Measurements from ENCODE around the gene PYGB.

PYGB gene

DNA sequence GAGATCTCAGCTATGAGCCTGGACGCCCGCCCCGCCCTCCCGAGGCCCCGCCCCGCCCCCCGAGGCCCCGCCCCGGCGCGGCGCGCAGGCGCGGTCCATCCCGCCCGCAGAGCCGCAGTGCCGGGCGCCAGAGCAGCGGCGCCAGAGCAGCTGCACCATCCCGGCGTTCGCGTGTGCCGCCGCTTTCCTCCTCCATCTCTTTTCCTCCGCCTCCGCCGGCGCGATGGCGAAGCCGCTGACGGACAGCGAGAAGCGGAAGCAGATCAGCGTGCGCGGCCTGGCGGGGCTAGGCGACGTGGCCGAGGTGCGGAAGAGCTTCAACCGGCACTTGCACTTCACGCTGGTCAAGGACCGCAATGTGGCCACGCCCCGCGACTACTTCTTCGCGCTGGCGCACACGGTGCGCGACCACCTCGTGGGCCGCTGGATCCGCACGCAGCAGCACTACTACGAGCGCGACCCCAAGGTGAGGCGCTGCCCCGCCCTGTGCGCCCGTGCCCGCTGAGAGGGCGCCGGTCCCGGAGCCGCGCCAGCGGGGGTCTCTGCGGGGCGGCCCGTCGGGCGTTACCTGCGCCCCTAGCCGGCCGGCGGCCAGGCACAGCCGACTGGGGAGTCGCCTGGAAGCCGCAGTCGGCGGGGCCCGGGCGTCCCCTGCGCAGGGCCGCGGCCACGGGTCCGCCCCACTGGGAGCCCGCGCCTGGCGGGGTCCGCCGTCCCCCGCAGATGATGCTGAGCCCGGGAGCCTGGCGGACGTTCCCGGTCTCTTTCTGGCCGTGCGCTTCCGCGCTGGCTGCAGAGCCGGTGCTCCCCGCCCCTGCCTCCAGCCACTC, at the start of gene PYGB:
PYGB (plus strand) TSS at position 130 of the 830 bp plus-strand sequence; CDS start at position 224, 94 bp downstream.
- intact Hi-C loops (cut with micrococcal nuclease) = loop anchor here (1.0 to 5.0 kb wide), 4 partner anchors 52 to 449 kb away; partner anchors contain the start of genes ABHD12, APMAP and ZNF337
- Mint-ChIP-seq H3K9me3 (peaks cover 8% of the 10 kb centered on the region), H3K27me3 (peaks cover 6% of the 10 kb centered on the region), H3K36me3 (ENCODE audit: low read depth) (peaks cover 35% of the 10 kb centered on the region), H3K27ac (peak within 1 kb of the TSS; percentile 82), H3K4me1 (ENCODE audit: low read depth) (peaks cover 59% of the 10 kb centered on the region), H3K4me3 (peak within 1 kb of the TSS; percentile 91)

DNA sequence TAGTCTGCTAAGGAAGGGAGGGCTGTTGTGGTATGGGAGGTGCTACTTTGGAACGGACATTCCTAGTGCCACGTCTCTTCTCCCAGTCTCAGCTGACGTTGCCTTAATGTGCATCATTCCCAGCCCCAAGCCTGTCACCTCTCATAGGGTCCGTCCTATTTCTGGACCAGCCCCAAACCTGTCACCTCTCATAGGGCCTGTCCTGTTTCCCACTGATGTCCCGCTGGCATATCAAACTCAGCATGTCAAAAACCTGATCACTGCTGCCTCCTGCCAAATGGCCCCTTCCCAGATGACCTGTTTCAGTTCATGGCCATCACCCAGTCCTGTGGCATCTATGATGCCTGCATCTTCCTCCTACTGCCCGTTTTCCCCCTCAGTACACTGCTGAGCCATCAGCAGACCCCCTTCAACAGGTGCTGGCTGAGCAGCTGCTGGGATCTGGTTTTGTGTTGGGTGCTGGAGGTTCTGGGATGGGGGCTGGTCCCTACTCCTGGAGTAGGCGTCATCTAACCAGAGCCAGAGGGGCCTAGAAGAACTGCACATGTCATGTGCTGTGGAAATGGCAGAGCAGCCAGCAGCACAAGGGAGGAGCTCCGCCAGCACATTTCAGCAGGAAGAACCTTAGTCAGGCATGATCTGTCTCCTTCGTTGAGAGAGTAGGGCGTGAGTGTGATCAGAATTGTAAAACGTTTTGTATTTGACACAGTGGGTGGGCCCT, 49.1 kb upstream of the PYGB start:
- H3K4me3 Mint-ChIP-seq = no peak overlapping the region
- H3K36me3 Mint-ChIP-seq (ENCODE audit: low read depth) = peaks cover 58% of the 10 kb centered on the region
- intact Hi-C loops (cut with micrococcal nuclease) = loop anchor here (5.0 kb wide), 1 partner anchor 207 kb away; the partner anchor contains the start of gene APMAP
- peak overlapping the region; percentile 58 for H3K27ac Mint-ChIP-seq
- H3K4me1 Mint-ChIP-seq (ENCODE audit: low read depth) = peaks cover 76% of the 10 kb centered on the region
- no peaks in the 10 kb centered on the region for H3K9me3 Mint-ChIP-seq
- no peaks in the 10 kb centered on the region for H3K27me3 Mint-ChIP-seq

DNA sequence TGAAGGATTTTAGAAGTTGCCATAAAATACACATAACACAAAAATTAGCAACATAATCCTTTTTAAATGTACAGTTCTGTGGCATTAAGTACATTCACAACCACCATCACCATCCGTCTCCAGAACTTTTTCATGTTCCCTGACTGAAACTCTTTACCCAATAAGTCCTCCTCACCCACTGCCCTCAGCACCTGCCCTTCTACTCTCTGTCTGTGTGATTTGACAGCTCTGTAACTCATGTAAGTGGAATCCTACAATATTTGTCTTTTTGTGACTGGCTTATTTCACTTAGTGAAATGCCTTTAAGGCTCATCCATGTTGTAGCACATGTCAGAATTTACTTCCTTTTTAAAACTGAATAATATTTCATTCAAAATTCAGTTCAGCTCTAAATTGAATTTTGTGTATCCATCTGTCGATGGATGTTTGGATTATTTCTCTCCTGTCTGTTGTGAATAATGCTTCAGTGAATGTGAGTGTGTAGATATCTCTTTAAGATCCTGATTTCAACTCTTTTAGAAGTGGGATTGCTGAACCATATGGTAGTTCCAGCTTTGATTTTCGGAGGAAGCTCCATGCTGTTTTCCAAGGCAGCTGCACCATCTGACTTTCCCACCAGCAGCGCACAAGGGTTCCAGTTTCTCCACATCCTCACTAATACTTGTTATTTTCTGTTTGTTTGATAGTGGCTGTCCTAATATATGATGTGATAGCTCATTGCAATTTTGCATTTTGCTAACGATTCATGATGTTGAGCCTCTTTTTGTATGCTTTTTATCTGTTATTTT, 48.2 kb upstream of the PYGB start:
- peaks cover 58% of the 10 kb centered on the region for H3K36me3 Mint-ChIP-seq (ENCODE audit: low read depth)
- H3K4me3 Mint-ChIP-seq = no peak overlapping the region
- H3K9me3 Mint-ChIP-seq = no peaks in the 10 kb centered on the region
- no peaks in the 10 kb centered on the region for H3K27me3 Mint-ChIP-seq
- intact Hi-C loops (cut with micrococcal nuclease) = loop anchor here (5.0 to 10.0 kb wide), 4 partner anchors 115 to 423 kb away; partner anchors contain the start of genes APMAP and NANP
- H3K27ac Mint-ChIP-seq = peak overlapping the region; percentile 58
- H3K4me1 Mint-ChIP-seq (ENCODE audit: low read depth) = peaks cover 83% of the 10 kb centered on the region

DNA sequence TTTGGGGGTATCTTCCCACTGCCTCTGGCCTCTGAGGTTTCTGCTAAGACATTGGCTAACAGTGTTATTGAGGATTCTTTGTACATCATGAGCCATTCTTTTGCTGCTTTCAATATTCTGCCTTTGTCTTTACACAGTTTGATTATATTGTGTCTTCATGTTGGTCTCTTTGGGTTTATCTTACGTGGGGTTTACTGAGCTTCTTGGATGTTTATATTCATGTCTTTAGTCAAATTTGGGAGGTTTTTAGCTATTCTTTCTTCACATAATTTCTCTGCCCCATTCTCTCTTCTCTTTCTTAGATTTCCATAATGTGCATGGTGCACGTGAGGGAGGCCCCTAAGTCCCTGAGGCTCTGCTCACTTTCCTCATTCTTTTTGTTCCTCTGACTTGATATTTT, 44.8 kb upstream of the PYGB start:
- Mint-ChIP-seq H3K27ac (peak overlapping the region; percentile 95), H3K36me3 (ENCODE audit: low read depth) (peaks cover 70% of the 10 kb centered on the region), H3K27me3 (no peaks in the 10 kb centered on the region), H3K9me3 (no peaks in the 10 kb centered on the region), H3K4me1 (ENCODE audit: low read depth) (peaks cover 87% of the 10 kb centered on the region), H3K4me3 (peak overlapping the region; percentile 47)
- intact Hi-C loops (cut with micrococcal nuclease) = loop anchor here (5.0 to 10.0 kb wide), 3 partner anchors 112 to 419 kb away; partner anchors contain the start of gene NANP

DNA sequence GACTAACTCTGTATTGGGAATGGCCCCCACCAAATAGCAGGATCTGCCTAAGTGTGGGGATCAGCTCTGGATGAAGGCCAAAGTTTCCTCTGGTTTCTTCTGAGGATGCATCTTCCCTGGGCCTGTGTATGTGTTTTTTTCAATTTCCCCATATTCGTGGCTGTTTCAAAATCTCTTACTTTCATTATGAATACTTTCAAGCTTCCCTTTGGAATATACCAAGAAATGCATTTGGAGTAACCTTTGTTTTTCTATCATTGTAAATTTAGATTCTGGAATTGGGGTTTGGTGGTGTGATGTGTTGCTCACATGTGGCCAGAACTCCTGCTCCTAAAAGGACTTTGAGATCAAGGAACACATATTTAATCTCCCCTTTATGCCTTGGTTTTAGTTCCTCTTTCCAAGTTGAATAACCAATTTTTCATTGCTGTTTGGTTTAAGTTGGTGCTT, 44.0 kb upstream of the PYGB start:
- Mint-ChIP-seq H3K4me1 (ENCODE audit: low read depth) (peaks cover 82% of the 10 kb centered on the region), H3K27me3 (no peaks in the 10 kb centered on the region), H3K9me3 (no peaks in the 10 kb centered on the region), H3K36me3 (ENCODE audit: low read depth) (peaks cover 66% of the 10 kb centered on the region), H3K27ac (peak overlapping the region; percentile 95), H3K4me3 (peak overlapping the region; percentile 47)
- intact Hi-C loops (cut with micrococcal nuclease) = loop anchor here (5.0 to 10.0 kb wide), 3 partner anchors 111 to 418 kb away; partner anchors contain the start of gene NANP

DNA sequence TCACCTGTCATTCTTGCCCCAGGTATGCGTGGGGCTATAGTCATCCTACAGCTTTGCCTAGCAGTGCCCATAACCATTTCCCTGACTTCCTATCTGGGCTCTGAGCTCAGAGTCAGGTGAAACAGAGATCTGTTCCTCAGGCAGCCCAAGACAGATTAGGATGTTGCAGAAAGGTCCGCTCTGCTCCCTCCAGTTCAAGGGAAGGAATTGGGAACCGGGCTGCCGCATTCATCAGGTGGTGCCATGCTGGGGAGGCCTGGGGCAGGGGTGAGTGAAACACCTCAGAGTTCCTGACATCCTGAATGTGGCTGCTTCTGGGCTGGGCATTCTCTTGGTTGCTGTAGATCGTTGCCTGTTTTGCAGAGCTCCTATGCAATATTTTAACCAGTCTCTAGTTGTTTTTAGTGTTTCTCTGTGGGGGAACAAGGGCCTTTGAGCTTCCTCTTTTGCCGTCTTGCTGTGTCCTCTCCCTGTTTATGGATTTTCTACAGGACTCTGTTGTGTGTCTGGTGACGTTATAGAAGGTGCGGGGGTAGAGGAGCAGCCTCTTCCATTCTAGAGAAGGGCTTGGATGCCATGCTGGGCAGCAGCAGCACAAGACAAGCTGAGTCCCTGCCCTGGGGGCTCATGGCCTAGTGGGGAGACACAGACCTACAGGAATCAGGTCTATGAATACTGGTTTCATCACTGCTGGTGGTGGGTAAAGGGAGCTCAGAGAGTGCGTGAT, 43.2 kb upstream of the PYGB start:
- H3K9me3 Mint-ChIP-seq = no peaks in the 10 kb centered on the region
- H3K27me3 Mint-ChIP-seq = no peaks in the 10 kb centered on the region
- intact Hi-C loops (cut with micrococcal nuclease) = loop anchor here (5.0 to 10.0 kb wide), 3 partner anchors 110 to 418 kb away; partner anchors contain the start of gene NANP

DNA sequence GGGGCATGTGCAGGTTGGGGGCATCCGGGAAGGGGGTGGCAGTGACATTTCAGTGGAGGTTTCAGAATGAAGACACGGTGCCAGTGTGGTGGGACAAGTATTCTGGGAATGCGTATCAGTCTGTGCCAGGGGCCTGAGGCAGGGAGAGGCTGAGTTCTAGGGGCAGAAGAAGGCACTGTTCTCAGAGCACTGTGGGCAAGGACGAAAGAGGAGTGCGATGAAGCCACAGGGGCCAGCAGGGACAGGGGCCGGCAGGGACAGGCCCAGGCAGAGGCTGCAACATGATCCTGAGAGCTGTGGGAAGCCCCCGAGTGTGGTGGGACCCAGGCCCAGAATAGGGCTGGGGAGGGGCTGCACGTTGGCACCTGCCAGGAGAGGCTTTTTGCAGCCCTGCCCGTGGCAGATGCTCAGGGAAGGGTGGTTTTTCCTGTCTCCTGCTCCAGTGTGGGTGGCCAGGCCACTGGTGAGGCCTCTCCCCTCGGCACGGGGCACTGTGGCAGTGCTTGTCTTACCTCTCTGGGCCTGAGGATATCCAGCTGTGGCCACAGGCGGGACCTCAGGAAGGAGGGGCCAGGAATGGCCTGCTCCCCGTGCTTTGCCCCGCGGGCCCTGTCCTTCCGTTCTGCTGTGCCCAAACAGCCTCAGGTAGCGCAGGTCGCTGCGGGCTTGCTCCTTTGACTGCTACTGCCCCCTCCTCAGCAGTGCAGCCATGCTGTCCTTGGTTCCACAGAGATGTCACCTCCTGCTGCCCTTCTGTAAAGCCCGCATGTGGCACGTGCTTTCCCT, 42.4 kb upstream of the PYGB start:
- Mint-ChIP-seq H3K4me1 (ENCODE audit: low read depth) (peaks cover 66% of the 10 kb centered on the region), H3K36me3 (ENCODE audit: low read depth) (peaks cover 67% of the 10 kb centered on the region), H3K27ac (peak overlapping the region; percentile 95), H3K27me3 (no peaks in the 10 kb centered on the region), H3K9me3 (no peaks in the 10 kb centered on the region), H3K4me3 (peak overlapping the region; percentile 68)
- intact Hi-C loops (cut with micrococcal nuclease) = loop anchor here (10.0 kb wide), 1 partner anchor 109 kb away; no protein-coding TSS in a partner anchor

More for the DNA sequence above, 43.2 kb upstream of the PYGB start:
- peaks cover 74% of the 10 kb centered on the region for H3K4me1 Mint-ChIP-seq (ENCODE audit: low read depth)
- peaks cover 62% of the 10 kb centered on the region for H3K36me3 Mint-ChIP-seq (ENCODE audit: low read depth)
- peak overlapping the region; percentile 95 for H3K27ac Mint-ChIP-seq
- H3K4me3 Mint-ChIP-seq = peak overlapping the region; percentile 68

DNA sequence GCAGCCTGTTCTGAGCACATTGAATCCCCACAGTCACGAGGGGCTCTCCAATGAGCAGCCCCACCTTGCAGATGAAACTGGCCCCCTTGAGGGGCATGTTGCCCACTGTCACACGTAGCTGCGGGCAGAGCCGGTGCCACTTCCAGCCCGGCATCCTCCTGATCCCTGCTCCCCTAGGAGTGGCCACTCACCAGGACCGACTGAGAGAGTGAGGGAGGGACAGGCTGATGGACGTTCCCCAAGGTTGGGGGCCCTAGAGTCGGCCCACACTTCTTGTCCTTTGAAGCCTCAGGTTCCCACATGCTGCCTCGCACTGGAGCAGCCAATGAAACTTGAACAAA, 41.9 kb upstream of the PYGB start:
- H3K9me3 Mint-ChIP-seq = no peaks in the 10 kb centered on the region
- no peak overlapping the region for H3K4me3 Mint-ChIP-seq
- intact Hi-C loops (cut with micrococcal nuclease) = loop anchor here (10.0 kb wide), 1 partner anchor 109 kb away; no protein-coding TSS in a partner anchor
- H3K27ac Mint-ChIP-seq = peak overlapping the region; percentile 95
- H3K27me3 Mint-ChIP-seq = no peaks in the 10 kb centered on the region
- H3K36me3 Mint-ChIP-seq (ENCODE audit: low read depth) = peaks cover 67% of the 10 kb centered on the region
- H3K4me1 Mint-ChIP-seq (ENCODE audit: low read depth) = peaks cover 61% of the 10 kb centered on the region

DNA sequence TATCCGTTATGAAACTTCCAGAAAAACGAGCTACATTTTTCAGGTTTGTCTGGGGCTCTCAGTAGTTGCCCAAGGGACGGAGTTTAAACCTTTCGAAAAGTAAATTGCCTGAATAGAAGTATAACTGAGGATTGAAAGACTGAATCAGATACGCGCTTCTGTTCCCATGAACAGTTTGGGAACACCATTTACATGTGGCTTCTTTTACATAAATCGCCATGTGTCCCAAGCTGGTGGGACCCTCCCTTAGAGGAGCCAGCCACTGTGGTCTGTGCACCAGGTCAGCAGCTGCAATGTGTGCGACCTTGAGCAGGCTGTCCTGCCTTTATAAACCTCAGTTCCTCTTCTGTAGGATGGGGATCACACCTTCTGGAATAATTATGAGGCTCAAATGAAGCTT, 41.3 kb upstream of the PYGB start:
- Mint-ChIP-seq H3K36me3 (ENCODE audit: low read depth) (peaks cover 67% of the 10 kb centered on the region), H3K9me3 (no peaks in the 10 kb centered on the region), H3K27me3 (no peaks in the 10 kb centered on the region), H3K4me1 (ENCODE audit: low read depth) (peaks cover 56% of the 10 kb centered on the region), H3K4me3 (no peak overlapping the region), H3K27ac (peak overlapping the region; percentile 95)
- intact Hi-C loops (cut with micrococcal nuclease) = loop anchor here (10.0 kb wide), 1 partner anchor 108 kb away; no protein-coding TSS in a partner anchor

DNA sequence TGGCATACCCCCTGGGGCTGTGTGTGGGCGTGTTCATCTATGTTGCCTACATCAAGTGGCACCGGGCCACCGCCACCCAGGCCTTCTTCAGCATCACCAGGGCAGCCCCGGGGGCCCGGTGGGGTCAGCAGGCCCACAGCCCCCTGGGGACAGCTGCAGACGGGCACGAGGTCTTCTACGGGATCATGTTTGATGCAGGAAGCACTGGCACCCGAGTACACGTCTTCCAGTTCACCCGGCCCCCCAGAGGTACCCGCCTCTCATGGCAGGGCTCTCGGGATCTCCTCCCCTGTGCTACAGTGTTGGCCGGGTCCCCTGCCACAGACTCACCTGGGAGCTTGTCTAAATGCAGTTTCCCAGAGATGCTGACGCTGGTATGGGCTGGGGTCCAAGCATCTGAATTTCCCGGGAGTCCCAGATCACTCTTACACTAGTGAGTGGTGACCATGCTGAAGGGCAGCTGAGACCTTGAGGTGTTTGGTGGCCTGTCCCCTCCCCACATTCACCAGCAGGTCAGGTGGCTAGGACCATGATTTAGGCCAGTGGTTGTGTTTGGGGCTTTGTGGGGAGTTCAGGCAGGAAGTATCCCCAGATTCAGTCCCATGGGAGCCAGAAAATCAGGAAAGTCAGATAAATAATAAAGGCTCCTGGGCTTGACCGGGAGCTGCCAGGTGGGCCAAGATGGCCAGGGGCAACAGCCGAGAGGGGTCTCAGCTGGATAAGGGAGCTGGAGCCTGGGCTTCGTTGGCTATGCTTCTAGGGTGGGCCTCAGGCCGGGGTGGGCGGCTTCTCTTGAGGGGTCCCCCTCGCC, 40.5 kb upstream of the PYGB start:
- intact Hi-C loops (cut with micrococcal nuclease) = loop anchor here (10.0 kb wide), 1 partner anchor 107 kb away; no protein-coding TSS in a partner anchor
- H3K27ac Mint-ChIP-seq = peak overlapping the region; percentile 95
- peaks cover 48% of the 10 kb centered on the region for H3K4me1 Mint-ChIP-seq (ENCODE audit: low read depth)

DNA sequence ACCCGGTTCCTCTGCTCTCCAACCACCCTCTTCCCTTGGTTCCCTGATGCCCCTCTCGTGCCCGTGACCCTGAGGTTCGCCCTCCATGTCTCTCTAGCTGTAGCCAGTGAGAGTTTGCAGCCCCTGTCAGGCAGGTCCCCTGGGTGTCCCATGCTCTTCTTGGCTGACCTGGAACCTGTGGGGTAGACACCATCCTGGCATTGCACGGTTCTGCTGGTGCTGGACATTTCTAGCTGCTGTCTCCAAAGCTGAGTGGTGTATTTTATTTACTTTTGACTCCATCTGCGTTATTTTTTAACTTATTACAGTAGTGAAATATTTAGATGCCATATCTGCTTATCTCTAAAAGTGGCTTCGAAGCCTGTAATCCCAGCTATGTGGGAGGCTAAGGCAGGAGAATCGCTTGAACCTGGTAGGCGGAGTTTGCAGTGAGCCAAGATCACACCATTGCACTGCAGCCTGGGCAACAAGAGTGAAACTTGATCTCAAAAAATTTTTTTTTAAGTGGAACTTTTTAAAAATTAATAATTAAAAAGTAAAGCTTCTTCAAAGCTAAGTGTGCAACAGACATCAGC, 39.8 kb upstream of the PYGB start:
- H3K4me1 Mint-ChIP-seq (ENCODE audit: low read depth) = peaks cover 41% of the 10 kb centered on the region
- no peak overlapping the region for H3K27ac Mint-ChIP-seq
- H3K27me3 Mint-ChIP-seq = no peaks in the 10 kb centered on the region
- intact Hi-C loops (cut with micrococcal nuclease) = loop anchor here (10.0 kb wide), 1 partner anchor 107 kb away; no protein-coding TSS in a partner anchor
- H3K4me3 Mint-ChIP-seq = no peak overlapping the region
- no peaks in the 10 kb centered on the region for H3K9me3 Mint-ChIP-seq
- H3K36me3 Mint-ChIP-seq (ENCODE audit: low read depth) = peaks cover 77% of the 10 kb centered on the region

More for the DNA sequence above, 40.5 kb upstream of the PYGB start:
- Mint-ChIP-seq H3K36me3 (ENCODE audit: low read depth) (peaks cover 72% of the 10 kb centered on the region), H3K27me3 (no peaks in the 10 kb centered on the region), H3K9me3 (no peaks in the 10 kb centered on the region), H3K4me3 (no peak overlapping the region)

All from dendritic cell treated with granulocyte-macrophage colony-stimulating factor and Interleukin-4, amounts not matched to agents 40 ng/mL and 50 ng/mL, for 4 days (primary cell).